CD4-positive, alpha-beta T cell (primary cell): Measurements from ENCODE around the gene MRPL45. TPM values are rescaled to one million over a fixed set of nuclear protein-coding genes. Genes with fewer than 3 reads are reported as not detected.
"Not testable (repeated sequence)": the region's sequence is repeated elsewhere in the genome, so short reads cannot be mapped to it uniquely, and the experiment has no call there.

Source experiments
- ATAC-seq: fragments of 200-7000 bp; cut with Tn5 transposase; one replicate; pipeline ENCODE4 v1.10.0; 2022; ENCODE audit warnings: mild to moderate bottlenecking; ENCODE audit not compliant: poor library complexity
- CTCF ChIA-PET: fragments of 350-600 bp; sonication (Branson Sonifier 250); formaldehyde crosslinking; loops from one replicate; lab custom pipeline; 2021; ENCODE audit warnings: antibody characterized with exemption, inconsistent platforms; lab: Charles Lee
- POLR2A ChIA-PET: fragments of 350-600 bp; sonication (Branson Sonifier 250); formaldehyde crosslinking; loops from one replicate; lab custom pipeline; 2021; ENCODE audit warnings: antibody characterized with exemption, inconsistent platforms; lab: Charles Lee
- DNase-seq, 14 experiments: peaks; one replicate each; pipeline ENCODE4 v3.0.0-alpha.2; 2013 to 2020; ENCODE audit warnings: mixed read lengths in 2 of 14
- H3K27ac ChIP-seq, 2 donors: one replicate each; pipeline versions ENCODE4 v1.5.1 to v1.7.0; 2013; ENCODE audit warnings: low read length in 2 of 2, low read depth in 1 of 2, mild to moderate bottlenecking in 1 of 2
- H3K27me3 ChIP-seq, 2 experiments: 1 replicate in 1 of 2; 2 replicates in 1 of 2; pipeline versions ENCODE4 v1.6.1 to v1.7.0; 2013; ENCODE audit warnings: low read length in 2 of 2, control low read depth in 1 of 2, mild to moderate bottlenecking in 1 of 2, moderate library complexity in 1 of 2; ENCODE audit not compliant: insufficient read depth in 2 of 2, control insufficient read depth in 1 of 2
- H3K36me3 ChIP-seq: one replicate; pipeline ENCODE4 v1.6.1; 2013; ENCODE audit warnings: low read length, control low read depth; ENCODE audit not compliant: insufficient read depth
- H3K4me1 ChIP-seq: one replicate; pipeline ENCODE4 v1.6.1; 2013; ENCODE audit warnings: low read length, control low read depth; ENCODE audit not compliant: insufficient read depth
- H3K4me3 ChIP-seq: one replicate; pipeline ENCODE4 v1.5.1; 2013; ENCODE audit warnings: mild to moderate bottlenecking, low read length, moderate library complexity
- H3K9me3 ChIP-seq, 2 experiments: 1 replicate in 1 of 2; 2 replicates in 1 of 2; pipeline versions ENCODE4 v1.6.1 to v1.7.0; 2013; ENCODE audit warnings: low read length in 2 of 2, mild to moderate bottlenecking in 2 of 2, control low read depth in 1 of 2, moderate library complexity in 1 of 2; ENCODE audit not compliant: control insufficient read depth in 1 of 2, insufficient read depth in 1 of 2
- H3K27ac Mint-ChIP-seq: one replicate; pipeline ENCODE4 v1.8.0; 2020; ENCODE audit warnings: mixed read lengths
- H3K27me3 Mint-ChIP-seq: one replicate; pipeline ENCODE4 v1.8.0; 2021; ENCODE audit warnings: mixed read lengths
- H3K36me3 Mint-ChIP-seq: one replicate; pipeline ENCODE4 v1.8.0; 2021; ENCODE audit warnings: low read depth, mixed read lengths
- H3K4me1 Mint-ChIP-seq: one replicate; pipeline ENCODE4 v1.8.0; 2021; ENCODE audit warnings: low read depth, mixed read lengths
- H3K4me3 Mint-ChIP-seq: one replicate; pipeline ENCODE4 v1.8.0; 2020; ENCODE audit warnings: mild to moderate bottlenecking, mixed read lengths
- H3K9me3 Mint-ChIP-seq: one replicate; pipeline ENCODE4 v1.8.0; 2020; ENCODE audit warnings: mixed read lengths
- CTCF ChIP-seq: fragments of 200-600 bp; IDR thresholded peaks from one replicate; pipeline ENCODE4 v1.8.0; 2022; ENCODE audit warnings: antibody characterized with exemption, mild to moderate bottlenecking
- intact Hi-C, 2 experiments: fragments of 100-400 bp; cut with DNase I in 1 of 2; cut with micrococcal nuclease in 1 of 2; formaldehyde crosslinking; loops; one replicate each; pipeline versions ENCODE4 v1.15.1 to v1.9.0; 2023 to 2025; cut with DNase I, micrococcal nuclease
- total RNA-seq, 174 experiments: library from RNA in 2 of 174; stranded (reverse) in 2 of 174; gene quantifications; one replicate each; pipeline ENCODE4 v1.2.3 and lab custom pipeline; 2021 to 2026

The MRPL45 gene
- total RNA-seq, 2 experiments from 2014 or later = 17.5 to 17.7 TPM

GRCh38 chr17:38288217-38288827 lies 8.6 kb upstream of the MRPL45 start:
- H3K9me3 ChIP-seq, intact Hi-C loops, CTCF ChIA-PET, H3K27ac ChIP-seq, H3K9me3 Mint-ChIP-seq, H3K27me3 Mint-ChIP-seq, POLR2A ChIA-PET, H3K27me3 ChIP-seq, H3K4me1 ChIP-seq, H3K36me3 ChIP-seq, H3K4me3 ChIP-seq, H3K27ac Mint-ChIP-seq, H3K4me1 Mint-ChIP-seq, H3K36me3 Mint-ChIP-seq, H3K4me3 Mint-ChIP-seq: not testable (repeated sequence)
- DNase-seq (peak in 1 of 14 experiments; percentile 1), ATAC-seq (peak; percentile 48)
- peak; percentile 24 for TF ChIP-seq CTCF

DNA sequence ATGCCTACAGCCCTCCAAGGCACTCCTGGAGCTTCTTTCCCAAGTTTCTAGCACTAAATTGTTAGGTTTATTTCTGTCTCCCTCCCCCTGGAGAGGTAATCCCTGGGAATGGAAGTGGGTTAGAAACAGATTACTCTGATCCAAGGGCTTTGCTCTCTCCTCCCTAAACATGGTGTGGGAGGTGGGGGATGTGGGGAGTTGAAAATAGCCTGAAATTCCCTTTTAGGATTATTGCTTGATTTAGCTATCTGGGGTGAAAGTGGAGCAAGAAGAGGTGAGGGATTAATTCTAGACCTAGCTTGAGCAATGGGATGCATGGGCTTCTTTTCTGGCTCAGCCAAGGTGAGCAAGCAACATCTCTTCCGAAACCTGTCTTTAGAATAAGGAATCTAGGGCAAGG lies 7.2 kb upstream of the MRPL45 start:
- H3K4me1 ChIP-seq, H3K36me3 Mint-ChIP-seq, H3K9me3 Mint-ChIP-seq, H3K4me1 Mint-ChIP-seq, H3K9me3 ChIP-seq, H3K27me3 Mint-ChIP-seq, H3K27ac ChIP-seq, H3K36me3 ChIP-seq, POLR2A ChIA-PET, H3K4me3 Mint-ChIP-seq, H3K27ac Mint-ChIP-seq, ATAC-seq, DNase-seq, H3K4me3 ChIP-seq, CTCF ChIA-PET, H3K27me3 ChIP-seq: not testable (repeated sequence)
- intact Hi-C loops = loop anchor here in 1 of 2 experiments (10.0 kb wide), 1 partner anchor 65 kb away; the partner anchor contains the start of gene SOCS7

DNA sequence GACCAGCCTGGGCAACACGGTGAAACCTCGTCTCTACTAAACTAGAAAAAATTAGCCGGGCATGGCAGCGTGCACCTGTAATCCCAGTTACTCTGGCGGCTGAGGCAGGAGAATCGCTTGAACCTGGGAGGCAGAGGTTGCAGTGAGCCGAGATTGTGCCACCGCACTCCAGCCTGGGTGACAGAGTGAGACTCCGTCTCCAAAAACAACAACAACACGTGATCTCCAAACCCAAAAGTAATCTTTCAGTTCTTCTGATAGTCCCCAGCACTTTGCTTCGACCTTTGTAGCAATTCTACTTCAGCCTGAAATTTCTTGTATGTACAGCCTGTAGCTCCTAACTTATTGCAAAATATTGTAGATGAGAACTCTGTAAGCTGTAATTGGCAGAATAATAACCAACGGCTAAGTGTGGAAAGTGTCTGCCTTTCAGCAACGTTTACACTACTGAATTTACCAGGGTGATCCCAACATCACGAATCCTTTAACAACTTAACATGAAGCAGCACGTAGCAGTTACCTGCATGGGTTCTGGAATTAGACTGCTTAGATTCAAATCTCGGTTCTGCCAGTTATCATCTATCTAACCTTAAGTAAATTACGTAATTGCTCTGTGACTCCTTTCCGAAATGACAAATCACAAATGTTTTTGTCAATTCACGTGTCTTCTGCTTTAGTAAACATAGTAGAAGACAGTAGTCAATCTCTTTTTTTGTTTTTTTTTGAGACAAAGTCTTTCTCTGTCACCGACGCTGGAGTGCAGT lies 1.2 kb upstream of the MRPL45 start:
- Mint-ChIP-seq H3K27ac (peak overlapping the region; percentile 90), H3K4me1 (peaks cover 11% of the 10 kb centered on the region), H3K4me3 (peak overlapping the region; percentile 92)
- H3K4me3 ChIP-seq = peak overlapping the region; percentile 58
- H3K4me1 ChIP-seq, H3K36me3 Mint-ChIP-seq, H3K9me3 ChIP-seq, H3K9me3 Mint-ChIP-seq, H3K36me3 ChIP-seq, ATAC-seq, CTCF ChIA-PET, H3K27ac ChIP-seq, H3K27me3 ChIP-seq, POLR2A ChIA-PET, H3K27me3 Mint-ChIP-seq: not testable (repeated sequence)
- intact Hi-C loops = loop anchor here in 1 of 2 experiments (10.0 kb wide), 1 partner anchor 59 kb away; the partner anchor contains the start of gene SOCS7
- DNase-seq = peak in 2 of 14 experiments; percentile 11 to 21

DNA sequence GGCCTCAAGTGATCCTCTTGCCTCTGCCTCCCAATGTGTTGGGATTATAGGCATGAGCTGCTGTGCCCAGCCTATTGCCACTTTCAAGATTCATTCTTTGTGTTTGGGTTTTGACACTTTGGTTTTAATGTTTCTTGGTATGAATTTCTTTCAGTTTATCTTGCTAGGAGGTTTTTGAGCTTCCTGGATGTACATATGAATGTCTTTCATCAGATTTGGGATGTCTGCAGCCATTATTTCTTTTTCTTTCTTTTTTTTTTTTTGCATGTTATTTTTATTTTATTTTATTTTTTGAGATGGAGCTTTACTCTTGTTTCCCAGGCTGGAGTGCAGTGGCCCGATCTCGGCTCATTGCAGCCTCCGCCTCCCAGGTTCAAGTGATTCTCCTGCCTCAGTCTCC lies 18.5 kb downstream of the MRPL45 start:
- Histone ChIP-seq H3K4me3 (no peak overlapping the region), H3K27me3 (no peaks in the 10 kb centered on the region), H3K9me3 (no peaks in the 10 kb centered on the region), H3K27ac (no peak overlapping the region), H3K36me3 (peaks cover 14% of the 10 kb centered on the region), H3K4me1 (no peaks in the 10 kb centered on the region)
- no peak for DNase-seq
- ChIA-PET POLR2A (no interaction called here), CTCF (no interaction called here)
- no peaks in the 10 kb centered on the region for H3K4me1 Mint-ChIP-seq
- peaks cover 56% of the 10 kb centered on the region for H3K36me3 Mint-ChIP-seq
- TF ChIP-seq CTCF = no peak
- ATAC-seq = no peak
- H3K4me3 Mint-ChIP-seq = no peak overlapping the region
- intact Hi-C loops = no loop called here
- no peaks in the 10 kb centered on the region for H3K27me3 Mint-ChIP-seq
- H3K9me3 Mint-ChIP-seq = no peaks in the 10 kb centered on the region
- H3K27ac Mint-ChIP-seq = no peak overlapping the region
